Tibial artery (tissue), 4 donors: ENCODE measurements around the gene PLA1A.

ENCODE experiments used
- DNase-seq, 2 donors: peaks; one replicate each; pipeline ENCODE4 v3.0.0-alpha.2; 2019
- H3K27ac ChIP-seq, 2 donors: fragments of 200-600 bp; sonication (generic) in 1 of 2; 1 replicate in 1 of 2; 2 replicates in 1 of 2; pipeline ENCODE4 v1.5.1; 2018 to 2019; ENCODE audit warnings: mild to moderate bottlenecking in 1 of 2
- H3K27me3 ChIP-seq, 2 donors: fragments of 200-600 bp; sonication (generic) in 1 of 2; one replicate each; pipeline versions ENCODE4 v1.5.1 to v1.6.0; 2016 to 2019
- H3K36me3 ChIP-seq, 3 donors: fragments of 200-600 bp; sonication (generic) in 2 of 3; one replicate each; pipeline ENCODE4 v1.5.1; 2016 to 2019; ENCODE audit warnings: mild to moderate bottlenecking in 2 of 3
- H3K4me1 ChIP-seq, 4 donors: fragments of 200-600 bp; sonication (generic) in 2 of 4; 1 replicate in 3 of 4; 2 replicates in 1 of 4; pipeline ENCODE4 v1.5.1; 2016 to 2019
- H3K4me3 ChIP-seq, 2 donors: fragments of 200-600 bp; sonication (generic) in 1 of 2; 1 replicate in 1 of 2; 2 replicates in 1 of 2; pipeline ENCODE4 v1.5.1; 2018 to 2019; ENCODE audit warnings: mild to moderate bottlenecking in 2 of 2
- H3K9me3 ChIP-seq, 3 donors: fragments of 200-600 bp; sonication (generic) in 1 of 3; one replicate each; pipeline ENCODE4 v1.5.1; 2016 to 2019
- intact Hi-C: fragments of 100-400 bp; cut with DNase I; formaldehyde crosslinking; loops from one replicate; pipeline ENCODE4 v1.15.0; 2023; ENCODE audit warnings: low total_unique reads
- TF ChIP-seq, protein P1 (sequence below), 2 experiments: fragments of 200-600 bp in 1 of 2; fragments of 450-650 bp in 1 of 2; IDR thresholded peaks; one replicate each; pipeline ENCODE4 v1.5.1; 2017 to 2019; ENCODE audit warnings: antibody characterized with exemption in 2 of 2, mild to moderate bottlenecking in 1 of 2, moderate library complexity in 1 of 2

The PLA1A gene

DNA sequence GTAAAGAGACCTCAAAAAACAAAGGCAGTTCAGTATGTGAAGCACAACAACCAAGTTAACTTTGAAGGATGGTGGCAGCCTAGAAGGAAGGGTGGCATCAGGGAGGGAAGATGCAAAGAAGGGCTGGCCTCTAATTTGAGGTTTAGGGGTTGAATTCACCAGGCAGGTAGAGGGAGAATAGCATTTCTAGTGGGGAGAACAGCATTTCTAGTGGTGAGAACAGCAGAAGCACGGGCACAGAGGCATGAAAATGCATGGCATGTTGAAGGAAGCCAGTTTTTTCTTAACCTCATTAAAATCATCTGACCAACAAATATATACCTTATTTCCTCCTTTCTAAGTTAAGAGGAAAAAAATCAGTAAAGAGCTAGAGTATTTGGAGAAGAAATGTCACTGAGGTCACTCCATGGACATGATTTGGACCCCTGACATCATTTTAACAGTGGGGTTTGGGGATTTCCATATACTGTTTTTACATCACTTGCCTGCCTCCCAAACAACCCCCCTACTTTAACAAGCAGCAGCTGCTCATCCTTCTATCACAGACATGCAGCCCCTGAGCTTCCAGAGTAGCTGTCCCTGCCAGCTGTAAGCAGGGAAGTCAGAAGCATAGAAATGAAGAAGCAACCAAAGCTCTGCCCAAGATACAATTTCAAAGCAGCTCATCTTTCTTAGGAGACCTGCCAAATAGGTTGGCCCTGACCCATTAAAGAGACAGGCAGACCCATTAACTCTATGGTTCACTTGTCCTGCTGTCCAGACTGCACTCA lies 65.1 kb downstream of the PLA1A start:
- Histone ChIP-seq H3K9me3 (no peaks in the 10 kb centered on the region), H3K4me1 (peaks cover 0 to 30% (median 13%) of the 10 kb centered on the region in 4 donors), H3K27ac (no peak overlapping the region), H3K27me3 (no peaks in the 10 kb centered on the region), H3K36me3 (no peaks in the 10 kb centered on the region), H3K4me3 (no peak overlapping the region)
- TF ChIP-seq, protein P1, sequence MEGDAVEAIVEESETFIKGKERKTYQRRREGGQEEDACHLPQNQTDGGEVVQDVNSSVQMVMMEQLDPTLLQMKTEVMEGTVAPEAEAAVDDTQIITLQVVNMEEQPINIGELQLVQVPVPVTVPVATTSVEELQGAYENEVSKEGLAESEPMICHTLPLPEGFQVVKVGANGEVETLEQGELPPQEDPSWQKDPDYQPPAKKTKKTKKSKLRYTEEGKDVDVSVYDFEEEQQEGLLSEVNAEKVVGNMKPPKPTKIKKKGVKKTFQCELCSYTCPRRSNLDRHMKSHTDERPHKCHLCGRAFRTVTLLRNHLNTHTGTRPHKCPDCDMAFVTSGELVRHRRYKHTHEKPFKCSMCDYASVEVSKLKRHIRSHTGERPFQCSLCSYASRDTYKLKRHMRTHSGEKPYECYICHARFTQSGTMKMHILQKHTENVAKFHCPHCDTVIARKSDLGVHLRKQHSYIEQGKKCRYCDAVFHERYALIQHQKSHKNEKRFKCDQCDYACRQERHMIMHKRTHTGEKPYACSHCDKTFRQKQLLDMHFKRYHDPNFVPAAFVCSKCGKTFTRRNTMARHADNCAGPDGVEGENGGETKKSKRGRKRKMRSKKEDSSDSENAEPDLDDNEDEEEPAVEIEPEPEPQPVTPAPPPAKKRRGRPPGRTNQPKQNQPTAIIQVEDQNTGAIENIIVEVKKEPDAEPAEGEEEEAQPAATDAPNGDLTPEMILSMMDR (IDR thresholded peaks at IDR 0.05) = no peak
- DNase-seq = no peak
- intact Hi-C loops = no loop called here

DNA sequence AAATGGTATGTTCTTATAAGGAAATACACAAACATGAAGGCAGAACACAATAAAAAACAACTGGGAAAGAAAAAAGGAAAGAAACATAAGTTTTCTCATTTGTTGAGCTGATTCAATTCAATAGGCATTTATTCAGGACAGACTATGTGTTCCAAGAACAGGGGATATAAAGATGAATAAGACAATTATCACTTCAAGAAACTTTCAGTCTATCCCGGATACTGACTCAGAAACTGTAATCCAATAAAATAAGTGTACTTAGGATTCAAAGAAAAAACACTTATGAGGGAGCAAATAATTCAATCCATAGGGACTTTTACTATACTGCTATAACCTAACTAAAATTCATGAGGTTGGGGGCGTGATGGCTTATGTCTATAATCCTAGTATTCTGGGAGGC lies 66.2 kb downstream of the PLA1A start:
- H3K4me1 ChIP-seq = peaks cover 0 to 30% (median 13%) of the 10 kb centered on the region in 4 donors
- intact Hi-C loops = no loop called here
- H3K27ac ChIP-seq = no peak overlapping the region

DNA sequence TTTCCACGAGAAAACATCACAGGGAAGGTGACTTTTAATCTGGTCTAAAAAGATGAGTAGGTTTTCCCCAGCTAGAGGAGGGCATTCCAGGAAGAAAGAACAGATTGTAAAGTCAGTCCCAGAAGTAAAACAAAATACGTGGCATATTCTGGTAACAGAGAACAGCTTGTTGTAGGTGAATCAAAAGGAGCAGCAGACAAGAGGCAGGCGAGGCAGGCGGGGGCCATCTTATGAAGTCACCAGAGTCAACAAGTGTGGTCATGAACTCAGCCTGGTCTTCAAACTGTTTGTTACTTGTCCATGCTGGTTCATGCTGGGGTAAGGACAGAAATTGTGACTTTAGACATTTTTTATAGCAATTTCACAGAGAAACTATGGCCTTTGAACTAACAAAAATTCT lies 66.7 kb downstream of the PLA1A start:
- intact Hi-C loops = no loop called here
- DNase-seq = no peak
- no peaks in the 10 kb centered on the region for H3K27me3 ChIP-seq
- peaks cover 0 to 26% (median 13%) of the 10 kb centered on the region in 4 donors for H3K4me1 ChIP-seq
- no peaks in the 10 kb centered on the region for H3K9me3 ChIP-seq
- H3K36me3 ChIP-seq = peaks cover 0 to 10% (median 0%) of the 10 kb centered on the region in 3 donors
- no peak overlapping the region for H3K4me3 ChIP-seq
- H3K27ac ChIP-seq = no peak overlapping the region
- TF ChIP-seq, protein P1 (IDR thresholded peaks at IDR 0.05) = no peak

More for the DNA sequence above, 66.2 kb downstream of the PLA1A start:
- Histone ChIP-seq H3K36me3 (peaks cover 0 to 5% (median 0%) of the 10 kb centered on the region in 3 donors), H3K4me3 (no peak overlapping the region), H3K27me3 (no peaks in the 10 kb centered on the region), H3K9me3 (no peaks in the 10 kb centered on the region)
- TF ChIP-seq, protein P1 (IDR thresholded peaks at IDR 0.05) = no peak
- no peak for DNase-seq

DNA sequence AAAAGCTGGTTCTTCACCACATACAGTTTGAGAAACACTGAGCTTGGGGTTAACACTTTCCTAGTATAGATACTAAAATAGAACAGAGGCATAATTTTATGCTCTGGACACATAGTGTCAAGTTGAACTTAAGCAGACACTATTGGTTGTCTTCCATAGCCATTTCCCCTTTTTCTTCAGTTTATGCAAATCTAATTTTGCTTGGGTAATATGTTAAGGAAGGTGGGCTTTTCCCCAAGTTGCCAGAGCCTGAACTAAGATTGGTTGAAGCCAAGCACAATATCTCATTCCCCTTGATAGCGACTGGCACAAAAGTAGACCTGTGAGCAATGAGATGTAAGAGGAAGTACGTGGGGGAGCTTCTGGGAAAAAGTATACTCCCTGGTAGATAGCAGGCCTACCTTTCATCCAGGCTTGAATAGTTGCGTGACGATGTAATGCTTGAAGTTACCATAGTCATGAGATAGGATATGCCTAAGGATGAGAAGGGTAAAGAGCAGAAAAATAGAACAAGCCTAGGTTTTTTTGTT lies 67.2 kb downstream of the PLA1A start:
- H3K27ac ChIP-seq = no peak overlapping the region
- no peaks in the 10 kb centered on the region for H3K9me3 ChIP-seq
- peaks cover 0 to 10% (median 0%) of the 10 kb centered on the region in 3 donors for H3K36me3 ChIP-seq
- H3K4me3 ChIP-seq = no peak overlapping the region
- no peak for DNase-seq
- H3K27me3 ChIP-seq = no peaks in the 10 kb centered on the region
- TF ChIP-seq, protein P1 (IDR thresholded peaks at IDR 0.05) = no peak
- H3K4me1 ChIP-seq = peaks cover 0 to 23% (median 12%) of the 10 kb centered on the region in 4 donors
- intact Hi-C loops = no loop called here

DNA sequence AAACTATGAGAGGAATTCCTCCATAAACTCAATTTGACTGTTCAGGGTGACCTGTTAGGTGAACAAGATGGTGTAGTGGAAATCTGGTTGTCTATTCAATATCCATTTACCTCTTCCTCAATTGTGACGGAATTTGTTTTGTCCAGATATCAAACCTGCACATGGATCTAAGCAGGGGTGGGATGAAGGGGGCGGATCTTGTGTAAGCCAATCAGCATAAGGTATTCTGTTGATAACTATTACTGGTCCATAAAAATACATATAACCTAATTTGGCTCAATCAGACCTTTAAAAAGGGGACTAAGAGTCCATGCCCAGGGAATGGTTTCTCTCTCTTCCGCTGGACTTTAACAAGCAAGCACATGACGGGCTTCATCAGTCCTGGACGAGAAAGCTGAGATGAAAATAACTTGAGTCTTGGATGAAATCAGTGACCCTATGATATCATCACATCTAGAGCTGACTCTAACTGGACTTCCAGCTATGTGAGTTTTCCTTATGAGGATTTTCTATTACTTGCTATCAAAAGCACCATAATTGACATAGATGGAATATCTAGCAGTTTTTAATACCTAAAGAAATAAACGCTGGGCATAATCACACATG lies 68.4 kb downstream of the PLA1A start:
- Histone ChIP-seq H3K27me3 (no peaks in the 10 kb centered on the region), H3K36me3 (peaks cover 0 to 20% (median 3%) of the 10 kb centered on the region in 3 donors), H3K4me1 (peaks cover 0 to 18% (median 2%) of the 10 kb centered on the region in 4 donors), H3K4me3 (no peak overlapping the region), H3K9me3 (no peaks in the 10 kb centered on the region), H3K27ac (no peak overlapping the region)
- TF ChIP-seq, protein P1 (IDR thresholded peaks at IDR 0.05) = no peak
- intact Hi-C loops = no loop called here
- no peak for DNase-seq
